HG02642 (cell line): ENCODE results near the gene DKK1.

Source experiments
- ATAC-seq: cut with Tn5 transposase; IDR thresholded peaks from one replicate; pipeline ENCODE4 v1.9.1; 2021; ENCODE audit warnings: mild to moderate bottlenecking; ENCODE audit not compliant: unreplicated experiment, poor library complexity

Gene DKK1

GRCh38 chr10:52316500-52316899 is 2.4 kb downstream of the DKK1 start:
- ATAC-seq = no peak

- ATAC-seq = no peak
Measured at GRCh38 chr10:52318136-52318701, 4.1 kb downstream of the DKK1 start.

- no peak for ATAC-seq
Measured at GRCh38 chr10:52318822-52319464, 4.9 kb downstream of the DKK1 start.

GRCh38 chr10:52319926-52320325 is 5.8 kb downstream of the DKK1 start:
- ATAC-seq = no peak

DNA sequence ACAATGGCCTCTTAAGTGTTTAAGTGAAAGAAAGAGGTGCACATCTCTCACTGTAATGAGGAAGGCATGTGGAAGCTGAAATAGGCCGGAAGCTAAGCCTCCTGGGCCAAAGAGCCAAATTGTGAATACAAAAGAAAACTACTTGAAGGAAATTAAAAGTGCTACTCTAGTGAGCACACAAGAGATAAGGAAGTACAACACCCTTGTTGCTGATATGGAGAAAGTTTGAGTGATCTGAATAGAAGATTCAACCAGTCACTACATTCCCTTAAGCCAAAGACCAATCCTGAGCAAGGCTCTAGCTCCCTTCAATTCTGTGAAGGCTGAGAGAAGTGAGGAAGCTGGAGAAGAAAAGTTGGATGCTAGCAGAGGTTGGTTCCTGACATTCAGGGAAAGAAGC is 8.2 kb downstream of the DKK1 start:
- no peak for ATAC-seq

DNA sequence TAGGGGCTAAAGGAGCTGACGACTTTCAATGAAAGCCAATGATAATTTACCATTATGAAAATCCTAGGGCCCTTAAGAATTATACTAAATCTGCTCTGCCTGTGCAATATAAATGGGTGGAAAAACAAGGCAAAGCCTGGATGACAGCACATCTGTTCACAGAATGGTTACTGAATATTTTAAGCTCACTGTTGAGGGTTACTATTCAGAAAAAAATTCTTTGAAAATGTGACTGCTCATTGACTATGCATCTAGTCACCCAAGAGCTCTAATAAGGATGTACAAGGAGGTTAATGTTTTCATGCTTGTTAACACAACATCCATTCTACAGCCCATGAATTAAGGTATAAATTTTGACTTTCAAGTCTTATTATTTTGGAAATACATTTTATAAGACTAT is 8.9 kb downstream of the DKK1 start:
- ATAC-seq = no peak

DNA sequence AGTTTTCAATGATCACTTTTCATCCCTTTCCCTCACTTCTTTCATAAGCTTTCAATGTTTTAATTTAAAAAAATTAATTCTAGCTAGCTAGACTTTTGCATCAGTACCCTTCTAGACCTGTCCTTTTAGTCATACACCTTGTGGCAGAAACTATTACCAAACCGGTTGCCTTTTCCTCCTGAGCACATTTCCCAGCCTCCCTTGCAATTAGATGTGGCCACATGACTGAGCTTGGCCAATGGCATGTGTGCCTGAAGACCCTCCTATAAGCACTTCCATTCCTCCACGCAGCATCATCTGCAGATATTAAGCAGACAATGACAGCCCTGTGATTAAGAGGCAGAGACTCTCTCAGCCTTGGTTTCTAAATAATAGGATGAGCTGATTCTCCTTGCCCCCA is 12.3 kb downstream of the DKK1 start:
- no peak for ATAC-seq

DNA sequence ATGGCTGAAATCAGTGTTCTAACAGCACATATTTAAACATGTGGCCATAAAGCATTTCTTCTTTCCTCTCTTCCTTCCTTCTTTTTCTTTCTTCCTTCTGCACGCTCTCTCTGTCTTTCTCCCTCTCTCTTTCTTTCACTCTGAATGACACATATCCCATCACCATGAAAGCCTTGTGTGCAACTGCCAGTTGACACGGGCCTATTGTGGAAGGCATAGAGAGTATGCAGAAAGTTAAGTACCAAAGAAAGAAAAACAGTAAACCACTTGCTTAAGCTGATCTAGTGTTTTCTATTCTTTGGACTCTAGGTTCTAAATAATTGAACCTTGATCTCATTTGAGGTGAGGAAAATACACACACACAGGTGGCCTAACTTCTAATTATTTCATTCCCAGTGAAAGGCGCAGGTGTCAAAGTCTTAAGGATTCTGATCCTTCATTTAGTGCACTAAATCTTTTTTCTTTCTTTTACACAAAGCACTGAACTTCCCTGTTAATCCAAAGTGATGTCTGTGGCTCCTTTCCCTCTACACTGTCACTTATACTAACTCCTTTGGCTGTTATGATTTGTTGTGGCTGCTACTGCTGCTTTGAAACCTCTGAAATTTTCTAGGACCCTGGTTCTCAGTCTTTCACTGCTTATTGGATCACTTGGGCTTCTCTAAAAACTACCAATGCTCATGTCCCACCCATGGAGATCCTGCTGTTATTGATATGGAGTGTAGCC is 17.7 kb downstream of the DKK1 start:
- ATAC-seq = no peak

DNA sequence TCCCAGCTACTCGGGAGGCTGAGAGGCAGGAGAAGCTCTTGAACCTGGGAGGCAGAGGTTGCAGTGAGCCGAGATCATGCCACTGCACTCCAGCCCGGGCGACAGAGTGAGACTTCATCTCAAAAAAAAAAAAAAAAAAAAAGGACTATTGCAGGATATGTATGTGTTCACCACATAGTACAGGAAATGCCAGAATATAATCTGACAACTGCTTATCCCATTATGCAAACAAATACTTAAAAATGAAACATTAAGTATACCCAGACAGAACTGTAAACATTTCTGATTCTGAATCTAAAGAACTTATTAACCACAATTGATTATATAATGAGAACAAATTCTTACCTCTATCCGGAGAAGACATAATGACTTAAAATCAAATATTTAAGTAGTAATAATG is 18.7 kb downstream of the DKK1 start:
- ATAC-seq = no peak

DNA sequence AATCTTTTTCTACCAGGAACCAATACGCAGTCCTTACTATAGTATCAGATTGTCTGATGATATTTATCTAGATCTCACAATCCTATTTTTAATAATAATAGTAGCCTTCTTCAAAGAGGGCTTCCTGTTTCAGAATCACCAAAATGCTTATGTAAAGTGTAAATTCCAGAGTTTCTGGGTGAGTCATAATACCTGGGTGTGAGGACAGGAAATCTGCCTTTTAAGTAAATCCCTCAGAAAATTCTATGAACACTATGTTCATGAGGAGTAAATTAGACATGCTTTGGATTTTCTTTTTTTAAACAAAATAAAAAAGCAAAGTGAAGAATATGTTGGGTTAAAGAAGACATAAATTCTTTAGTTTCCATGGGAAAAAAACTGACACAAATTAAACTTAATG is 20.5 kb downstream of the DKK1 start:
- no peak for ATAC-seq

DNA sequence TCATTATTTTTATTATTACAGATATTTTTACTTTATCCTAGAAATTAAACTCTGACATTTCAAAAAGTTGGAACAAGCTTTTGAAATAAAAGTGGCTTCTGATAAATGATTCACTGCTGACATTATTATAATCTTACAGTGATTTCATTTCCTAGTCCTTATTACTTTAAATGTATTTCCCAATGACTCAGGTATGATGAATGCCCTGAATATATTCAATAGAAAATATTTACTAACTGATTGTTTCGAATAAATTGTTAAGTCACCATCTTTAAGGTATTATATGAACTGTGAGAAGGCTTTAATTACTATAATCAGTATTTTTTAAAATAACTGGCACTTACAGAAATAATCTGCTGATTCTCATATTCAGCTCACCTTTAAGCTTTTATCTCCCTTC is 21.6 kb downstream of the DKK1 start:
- ATAC-seq = no peak

DNA sequence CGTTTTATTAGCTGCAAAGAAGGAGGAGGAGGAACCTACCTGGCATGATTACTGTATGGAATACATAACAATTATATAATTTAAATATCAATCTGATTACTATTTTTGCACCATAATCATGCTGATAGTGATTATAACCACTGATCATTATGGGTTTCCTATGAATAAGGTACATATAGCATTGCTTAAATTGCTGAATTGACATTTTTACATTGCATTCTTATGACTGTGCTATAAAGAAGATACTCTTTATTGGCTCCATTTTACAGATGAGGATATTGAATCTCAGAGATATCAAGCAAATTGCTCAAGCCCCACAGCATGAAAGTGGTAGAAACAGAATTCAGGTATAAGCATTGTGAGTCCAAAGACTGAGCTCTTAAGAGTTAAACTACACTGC is 23.1 kb downstream of the DKK1 start:
- no peak for ATAC-seq

DNA sequence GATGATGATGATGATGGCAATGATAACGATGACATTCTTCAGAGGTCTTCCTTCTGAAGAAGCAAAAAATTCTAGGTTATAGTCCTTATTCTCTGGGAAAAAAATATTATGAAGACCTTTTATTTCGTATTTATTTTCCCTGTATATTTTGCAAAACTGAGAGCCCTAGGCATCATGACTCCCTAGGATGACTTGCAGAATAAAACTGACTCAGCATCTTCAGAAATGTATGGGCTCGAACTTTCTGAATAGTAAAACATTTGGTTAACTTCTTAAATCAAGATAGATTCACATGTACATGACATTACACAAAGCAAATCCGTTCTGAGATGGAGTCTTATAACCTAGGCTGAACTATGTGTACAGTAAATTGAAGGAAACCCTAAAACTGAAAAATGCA is 29.4 kb downstream of the DKK1 start:
- no peak for ATAC-seq

DNA sequence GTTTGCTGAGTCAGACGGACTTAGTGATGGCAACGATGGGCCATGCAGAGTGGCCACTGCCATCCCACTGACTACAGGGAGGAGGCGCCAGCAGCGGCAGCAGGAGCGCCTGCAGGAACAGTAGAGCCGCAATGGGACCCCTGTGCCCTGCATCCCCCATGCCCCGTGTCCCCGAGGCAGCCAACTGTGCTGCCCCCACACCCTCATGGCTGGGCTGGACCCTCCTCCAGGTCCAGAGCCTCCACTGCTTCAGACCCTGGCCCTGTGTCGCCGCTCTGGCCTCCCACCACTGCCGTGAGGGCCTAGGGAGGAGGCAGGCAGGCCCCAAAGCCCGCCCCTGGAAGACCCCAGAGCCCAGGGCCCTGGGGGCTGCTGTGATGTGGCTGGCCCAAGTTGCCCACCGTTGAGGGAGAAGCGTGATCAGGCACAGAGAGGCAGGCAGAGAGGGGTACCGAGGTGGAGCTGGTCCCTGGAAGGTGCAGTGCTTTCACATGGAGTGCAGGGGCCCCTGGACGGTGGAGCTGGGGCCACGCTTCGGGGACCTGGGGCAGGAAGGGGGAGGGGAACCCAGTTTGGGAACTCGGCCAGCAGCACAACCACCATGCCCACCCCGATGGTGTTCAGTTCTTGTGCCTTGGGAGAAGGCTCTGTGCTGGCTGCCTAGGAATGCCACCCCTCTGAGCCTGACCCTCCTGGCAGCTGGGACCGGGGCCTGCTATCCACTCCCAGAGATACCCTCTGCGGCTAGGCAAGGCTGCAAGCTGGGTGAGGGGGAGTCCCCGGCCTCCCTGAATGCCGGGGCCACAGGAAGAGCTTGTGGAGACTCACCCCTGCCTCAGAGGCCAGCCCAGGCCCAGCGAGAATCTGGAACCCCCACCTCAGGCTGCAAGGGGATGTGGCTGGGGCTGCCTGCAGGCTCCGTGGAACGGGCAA is 32.6 kb downstream of the DKK1 start:
- ATAC-seq = no peak

DNA sequence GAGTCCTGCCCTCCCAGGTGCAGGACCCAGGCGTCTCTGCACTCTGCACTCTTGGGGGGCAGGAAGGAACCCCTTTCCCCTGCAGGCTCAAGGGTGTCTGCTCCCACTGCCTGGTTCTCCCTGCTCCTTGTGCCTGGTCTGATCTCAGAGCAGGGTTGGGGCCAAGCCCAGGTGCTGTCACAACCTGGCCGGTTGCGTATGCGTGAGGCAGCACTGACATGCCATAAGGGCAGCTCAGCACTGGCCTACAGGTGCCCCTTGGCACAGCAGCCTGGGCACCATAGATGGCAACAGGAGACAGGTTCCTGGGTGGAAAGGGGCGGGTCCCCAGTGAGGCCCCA is 33.2 kb downstream of the DKK1 start:
- no peak for ATAC-seq

DNA sequence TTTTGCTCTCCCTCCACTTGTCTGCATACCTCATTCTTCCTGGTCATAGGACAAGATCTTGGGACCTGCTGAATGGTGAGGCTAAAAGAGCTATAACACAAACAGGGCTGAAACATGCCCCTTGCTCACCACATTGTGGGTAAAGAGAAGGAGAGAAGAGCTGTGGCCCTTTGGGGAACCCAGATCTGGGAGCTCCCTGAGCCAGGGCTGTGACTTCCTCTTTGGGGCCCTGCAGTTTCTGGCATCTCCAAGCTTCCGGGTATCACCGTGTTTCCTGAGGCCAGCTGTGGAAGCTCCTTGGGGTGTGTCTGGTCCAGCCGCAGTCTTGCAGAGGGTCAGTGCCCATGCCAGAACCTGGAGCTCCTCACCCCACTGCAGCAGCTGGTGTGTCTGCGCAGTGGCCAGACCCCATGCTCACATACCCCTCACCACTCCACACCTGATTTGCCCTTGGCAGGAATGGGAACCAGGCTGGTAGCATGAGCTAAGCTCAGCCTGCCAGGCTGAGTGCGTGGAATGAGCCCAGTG is 34.0 kb downstream of the DKK1 start:
- ATAC-seq = no peak

DNA sequence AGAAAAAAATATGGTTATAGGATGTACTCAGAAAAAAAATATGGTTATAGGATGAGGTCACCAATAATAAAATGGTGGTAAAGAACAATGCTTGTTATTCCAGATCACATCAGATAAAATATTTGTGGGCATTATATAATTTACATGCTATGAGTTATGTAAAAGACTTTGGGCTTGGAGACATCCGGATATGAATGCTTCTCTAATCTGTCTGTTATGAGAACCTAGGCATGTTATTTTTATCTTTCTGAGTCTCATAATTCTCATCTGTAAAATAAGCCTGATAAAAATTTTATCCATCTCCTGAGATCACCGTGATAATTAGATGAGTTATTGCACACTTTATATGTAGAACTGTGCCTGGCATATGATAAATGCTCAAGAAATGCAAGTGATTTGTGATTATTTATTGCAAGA is 37.8 kb downstream of the DKK1 start:
- no peak for ATAC-seq

DNA sequence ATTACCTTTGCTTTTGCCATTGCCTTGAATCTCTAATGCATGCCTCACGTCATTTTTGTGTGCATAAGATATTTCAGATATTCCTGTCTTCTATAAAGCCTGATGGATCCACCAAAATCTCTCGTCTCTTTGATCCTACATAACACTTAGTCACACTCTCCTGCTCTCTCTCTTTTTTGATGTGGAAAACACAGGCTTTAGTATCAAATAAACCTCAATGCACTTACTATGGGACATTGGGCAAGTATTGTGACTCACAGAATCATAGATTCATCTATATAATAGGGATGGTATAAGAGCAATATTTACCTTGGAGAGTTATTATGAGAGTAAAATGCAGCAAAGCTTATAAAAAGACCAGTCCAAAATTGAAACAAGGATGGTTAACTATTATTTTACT is 39.1 kb downstream of the DKK1 start:
- no peak for ATAC-seq

GRCh38 chr10:52353960-52354394 is 39.9 kb downstream of the DKK1 start:
- no peak for ATAC-seq

- no peak for ATAC-seq
Measured at GRCh38 chr10:52357971-52358370, 43.9 kb downstream of the DKK1 start.

DNA sequence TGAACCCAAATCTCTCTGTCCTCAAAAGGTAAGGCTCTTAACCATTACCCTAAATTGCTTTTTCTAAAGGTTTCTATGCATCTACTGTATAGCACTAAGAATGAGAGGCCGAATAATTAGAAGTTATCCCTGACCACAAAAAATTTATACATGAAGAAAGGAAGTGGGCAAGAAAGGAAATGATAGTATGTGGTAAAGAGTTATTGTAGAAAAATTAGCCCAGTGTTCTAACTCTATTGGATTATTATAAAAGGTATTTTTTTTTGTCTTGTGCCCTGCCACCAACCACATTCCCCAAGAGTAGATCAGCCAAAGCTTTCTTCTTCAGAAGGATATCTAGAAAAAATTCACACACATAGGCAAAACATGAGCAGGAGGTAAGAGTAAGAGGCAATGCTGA is 45.4 kb downstream of the DKK1 start:
- no peak for ATAC-seq
